Measurements from ENCODE around the gene SPRR2A.

DNA sequence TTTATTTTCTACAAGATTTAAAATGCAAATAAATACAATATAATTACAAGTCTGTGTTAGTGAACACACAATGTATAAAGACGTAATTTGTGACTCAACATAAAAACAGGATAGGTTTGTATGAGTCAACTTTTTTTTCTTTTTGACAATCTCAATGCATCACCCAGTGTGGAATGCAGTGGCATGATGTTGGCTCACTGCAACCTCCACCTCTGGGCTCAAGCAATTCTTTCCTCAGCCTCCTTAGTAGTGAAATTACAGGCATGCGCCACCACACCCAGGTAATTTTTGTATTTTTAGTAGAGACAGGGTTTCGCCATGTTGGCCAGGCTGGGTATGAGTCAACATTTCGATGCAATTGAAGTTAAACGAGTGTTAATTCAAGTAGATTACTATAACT, 42.9 kb upstream of the SPRR2A start:
- TF ChIP-seq POLR2A (IDR thresholded peaks at IDR 0.05) (no peak), EP300 (IDR thresholded peaks at IDR 0.05) (no peak)
- TF ChIP-seq, protein P1, sequence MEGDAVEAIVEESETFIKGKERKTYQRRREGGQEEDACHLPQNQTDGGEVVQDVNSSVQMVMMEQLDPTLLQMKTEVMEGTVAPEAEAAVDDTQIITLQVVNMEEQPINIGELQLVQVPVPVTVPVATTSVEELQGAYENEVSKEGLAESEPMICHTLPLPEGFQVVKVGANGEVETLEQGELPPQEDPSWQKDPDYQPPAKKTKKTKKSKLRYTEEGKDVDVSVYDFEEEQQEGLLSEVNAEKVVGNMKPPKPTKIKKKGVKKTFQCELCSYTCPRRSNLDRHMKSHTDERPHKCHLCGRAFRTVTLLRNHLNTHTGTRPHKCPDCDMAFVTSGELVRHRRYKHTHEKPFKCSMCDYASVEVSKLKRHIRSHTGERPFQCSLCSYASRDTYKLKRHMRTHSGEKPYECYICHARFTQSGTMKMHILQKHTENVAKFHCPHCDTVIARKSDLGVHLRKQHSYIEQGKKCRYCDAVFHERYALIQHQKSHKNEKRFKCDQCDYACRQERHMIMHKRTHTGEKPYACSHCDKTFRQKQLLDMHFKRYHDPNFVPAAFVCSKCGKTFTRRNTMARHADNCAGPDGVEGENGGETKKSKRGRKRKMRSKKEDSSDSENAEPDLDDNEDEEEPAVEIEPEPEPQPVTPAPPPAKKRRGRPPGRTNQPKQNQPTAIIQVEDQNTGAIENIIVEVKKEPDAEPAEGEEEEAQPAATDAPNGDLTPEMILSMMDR (IDR thresholded peaks at IDR 0.05): no peak

All from tibial nerve (tissue), 4 donors.